Activated CD8-positive, alpha-beta T cell treated with anti-CD3 and anti-CD28 coated beads for 36 hours (primary cell): Measurements from ENCODE around the gene UCHL5. TPM values are rescaled to one million over a fixed set of nuclear protein-coding genes. Genes with fewer than 3 reads are reported as not detected.

Experiments
- ATAC-seq: fragments of 200-7000 bp; cut with Tn5 transposase; one replicate; pipeline ENCODE4 v1.10.0; 2021; ENCODE audit warnings: mild to moderate bottlenecking, moderate library complexity
- CTCF ChIA-PET: fragments of 350-600 bp; sonication (Branson Sonifier 250); formaldehyde crosslinking; loops from one replicate; lab custom pipeline; 2021; ENCODE audit warnings: antibody characterized with exemption; lab: Charles Lee
- POLR2A ChIA-PET: fragments of 350-600 bp; sonication (Branson Sonifier 250); formaldehyde crosslinking; loops from one replicate; lab custom pipeline; 2021; ENCODE audit warnings: antibody characterized with exemption; lab: Charles Lee
- DNase-seq: peaks from one replicate; pipeline ENCODE4 v3.0.0-alpha.2; 2020
- H3K27ac Mint-ChIP-seq: one replicate; pipeline ENCODE4 v1.8.0; 2021; ENCODE audit warnings: mild to moderate bottlenecking, mixed read lengths
- H3K27me3 Mint-ChIP-seq: one replicate; pipeline ENCODE4 v1.8.0; 2021; ENCODE audit warnings: mixed read lengths
- H3K36me3 Mint-ChIP-seq: one replicate; pipeline ENCODE4 v1.8.0; 2021; ENCODE audit warnings: low read depth, mixed read lengths
- H3K4me1 Mint-ChIP-seq: one replicate; pipeline ENCODE4 v1.8.0; 2021; ENCODE audit warnings: low read depth, mixed read lengths
- H3K4me3 Mint-ChIP-seq: one replicate; pipeline ENCODE4 v1.8.0; 2021; ENCODE audit warnings: mild to moderate bottlenecking, moderate library complexity, mixed read lengths
- H3K9me3 Mint-ChIP-seq: one replicate; pipeline ENCODE4 v1.8.0; 2021; ENCODE audit warnings: mixed read lengths
- intact Hi-C: fragments of 100-400 bp; cut with micrococcal nuclease; formaldehyde crosslinking; loops from one replicate; pipeline ENCODE4 v1.10.0; 2022
- total RNA-seq, 2 experiments: library from RNA; stranded (reverse); gene quantifications; one replicate each; pipeline ENCODE4 v1.2.3, GENCODE V29; 2021
- TF ChIP-seq, protein P1 (sequence below): fragments of 200-600 bp; IDR thresholded peaks from one replicate; pipeline ENCODE4 v1.8.0; 2022; ENCODE audit warnings: antibody characterized with exemption, mild to moderate bottlenecking

The UCHL5 gene
- total RNA-seq, 2 experiments from 2014 or later: 81.3 to 85.7 TPM

DNA sequence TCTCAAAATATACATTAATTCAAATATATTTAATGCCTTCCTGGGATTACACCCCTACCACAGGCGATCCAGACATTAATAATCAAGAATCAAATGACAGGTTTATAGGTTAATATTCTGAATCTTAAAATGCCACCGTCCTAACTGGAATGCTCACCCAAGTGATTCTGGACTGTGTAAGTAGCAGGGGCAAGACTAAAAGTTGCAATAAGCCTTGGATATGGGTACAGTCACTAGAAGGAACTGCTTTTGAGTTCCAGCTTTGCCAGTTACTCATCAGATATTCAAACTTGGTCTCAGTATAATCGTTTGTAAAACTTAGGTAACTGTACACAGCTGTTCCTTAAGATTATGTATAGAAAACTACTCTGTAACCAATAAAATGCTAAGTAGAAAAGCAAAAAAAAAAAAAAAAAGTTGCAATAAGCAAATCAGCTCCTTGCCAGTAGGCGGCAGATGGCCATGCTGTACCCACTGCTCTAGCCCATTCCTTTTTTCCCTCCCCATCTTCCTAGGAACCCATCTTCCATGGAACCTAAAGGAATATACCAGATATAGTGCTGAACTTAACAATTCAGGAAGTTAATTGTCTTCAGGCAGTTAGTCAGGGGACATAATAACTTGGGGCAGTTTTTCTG lies 10.7 kb upstream of the UCHL5 start:
- Mint-ChIP-seq H3K27me3 (no peaks in the 10 kb centered on the region), H3K36me3 (peaks cover 22% of the 10 kb centered on the region), H3K27ac (peak overlapping the region; percentile 84), H3K4me1 (peaks cover 44% of the 10 kb centered on the region), H3K4me3 (no peak overlapping the region), H3K9me3 (no peaks in the 10 kb centered on the region)
- ChIA-PET CTCF (interaction anchor here (1.1 to 2.5 kb wide), 3 partner anchors 11 to 53 kb away, joined by 3 to 10 read pairs (median 6); partner anchors contain the start of genes CDC73, RO60 and UCHL5), POLR2A (interaction anchor here (1.1 kb wide), 1 partner anchor 11 kb away, joined by 4 read pairs; the partner anchor contains the start of genes RO60 and UCHL5)
- intact Hi-C loops: no loop called here
- TF ChIP-seq, protein P1, sequence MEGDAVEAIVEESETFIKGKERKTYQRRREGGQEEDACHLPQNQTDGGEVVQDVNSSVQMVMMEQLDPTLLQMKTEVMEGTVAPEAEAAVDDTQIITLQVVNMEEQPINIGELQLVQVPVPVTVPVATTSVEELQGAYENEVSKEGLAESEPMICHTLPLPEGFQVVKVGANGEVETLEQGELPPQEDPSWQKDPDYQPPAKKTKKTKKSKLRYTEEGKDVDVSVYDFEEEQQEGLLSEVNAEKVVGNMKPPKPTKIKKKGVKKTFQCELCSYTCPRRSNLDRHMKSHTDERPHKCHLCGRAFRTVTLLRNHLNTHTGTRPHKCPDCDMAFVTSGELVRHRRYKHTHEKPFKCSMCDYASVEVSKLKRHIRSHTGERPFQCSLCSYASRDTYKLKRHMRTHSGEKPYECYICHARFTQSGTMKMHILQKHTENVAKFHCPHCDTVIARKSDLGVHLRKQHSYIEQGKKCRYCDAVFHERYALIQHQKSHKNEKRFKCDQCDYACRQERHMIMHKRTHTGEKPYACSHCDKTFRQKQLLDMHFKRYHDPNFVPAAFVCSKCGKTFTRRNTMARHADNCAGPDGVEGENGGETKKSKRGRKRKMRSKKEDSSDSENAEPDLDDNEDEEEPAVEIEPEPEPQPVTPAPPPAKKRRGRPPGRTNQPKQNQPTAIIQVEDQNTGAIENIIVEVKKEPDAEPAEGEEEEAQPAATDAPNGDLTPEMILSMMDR: peak; percentile 36
- ATAC-seq (peak; percentile 40), DNase-seq (no peak)

DNA sequence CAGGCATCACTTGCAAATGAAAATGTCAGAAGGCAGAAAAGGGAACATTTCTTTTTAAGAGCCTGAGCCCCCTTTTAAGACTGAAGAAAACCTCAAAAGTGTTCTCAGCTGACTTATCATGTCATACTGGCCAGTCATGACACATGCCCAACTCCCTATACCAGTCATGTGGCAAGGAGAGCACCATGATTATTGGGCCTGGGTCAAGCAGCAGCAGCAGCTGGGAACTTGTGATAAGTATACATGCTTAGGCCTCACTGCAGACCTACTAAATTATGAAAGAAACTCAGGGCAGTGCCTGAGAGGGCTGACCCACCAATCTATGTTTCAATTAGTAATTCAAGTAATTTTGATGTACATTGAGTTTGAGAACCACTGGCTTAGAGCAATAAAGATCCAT lies 8.9 kb upstream of the UCHL5 start:
- peak overlapping the region; percentile 76 for H3K27ac Mint-ChIP-seq

DNA sequence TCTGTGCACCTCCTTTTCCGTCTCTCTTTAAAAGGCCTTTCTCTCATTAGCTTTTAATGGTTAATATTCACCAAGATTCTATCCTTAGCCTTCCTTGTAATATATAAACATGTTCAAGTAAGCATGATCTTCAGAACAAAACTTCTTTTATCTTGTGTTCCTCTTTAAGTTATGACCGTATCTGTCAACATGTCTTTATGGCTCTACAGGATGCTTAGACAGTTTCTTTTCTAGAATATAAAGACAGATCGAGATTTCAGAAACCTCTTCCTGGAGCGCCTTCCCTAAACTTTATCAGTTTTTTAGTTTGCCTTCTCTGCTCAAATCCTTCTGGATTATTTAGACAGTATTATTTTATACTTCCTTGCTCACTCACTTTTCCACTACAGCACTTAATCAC lies 7.4 kb upstream of the UCHL5 start:
- no peak for ATAC-seq
- DNase-seq: no peak
- H3K9me3 Mint-ChIP-seq: no peaks in the 10 kb centered on the region
- TF ChIP-seq, protein P1: no peak
- no peaks in the 10 kb centered on the region for H3K27me3 Mint-ChIP-seq
- H3K4me1 Mint-ChIP-seq: peaks cover 65% of the 10 kb centered on the region
- H3K36me3 Mint-ChIP-seq: peaks cover 24% of the 10 kb centered on the region
- H3K4me3 Mint-ChIP-seq: no peak overlapping the region
- POLR2A ChIA-PET: no interaction called here
- CTCF ChIA-PET: no interaction called here
- peak overlapping the region; percentile 47 for H3K27ac Mint-ChIP-seq
- intact Hi-C loops: no loop called here

More for the DNA sequence above, 8.9 kb upstream of the UCHL5 start:
- TF ChIP-seq, protein P1: no peak
- intact Hi-C loops: no loop called here
- H3K36me3 Mint-ChIP-seq: peaks cover 20% of the 10 kb centered on the region
- no peaks in the 10 kb centered on the region for H3K27me3 Mint-ChIP-seq
- ChIA-PET POLR2A (no interaction called here), CTCF (no interaction called here)
- ATAC-seq (no peak), DNase-seq (no peak)
- H3K4me1 Mint-ChIP-seq: peaks cover 59% of the 10 kb centered on the region
- H3K4me3 Mint-ChIP-seq: no peak overlapping the region
- H3K9me3 Mint-ChIP-seq: no peaks in the 10 kb centered on the region

DNA sequence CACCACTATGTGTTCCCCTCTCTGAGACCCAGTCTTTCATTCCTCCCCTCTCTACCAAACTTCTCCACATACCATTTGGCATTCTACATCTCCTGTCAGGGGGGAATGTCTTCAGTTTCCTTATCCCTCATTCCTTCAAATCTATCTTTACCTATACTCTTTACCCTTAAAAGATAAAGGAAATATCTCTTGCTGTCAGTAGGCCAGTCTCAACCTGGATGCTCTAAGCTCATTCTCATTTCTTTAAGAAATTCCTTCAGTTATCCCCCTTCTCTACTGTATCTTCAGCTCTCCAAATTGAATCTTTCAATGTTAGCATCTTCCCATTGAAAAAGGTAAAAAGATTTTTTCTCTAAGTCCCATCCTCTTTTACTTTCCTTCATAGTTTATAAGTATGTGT lies 6.8 kb upstream of the UCHL5 start:
- ATAC-seq (no peak), DNase-seq (no peak)
- H3K27me3 Mint-ChIP-seq: no peaks in the 10 kb centered on the region
- TF ChIP-seq, protein P1: no peak
- POLR2A ChIA-PET: no interaction called here
- H3K4me3 Mint-ChIP-seq: no peak overlapping the region
- H3K36me3 Mint-ChIP-seq: peaks cover 27% of the 10 kb centered on the region
- H3K4me1 Mint-ChIP-seq: peaks cover 66% of the 10 kb centered on the region
- intact Hi-C loops: no loop called here
- H3K9me3 Mint-ChIP-seq: no peaks in the 10 kb centered on the region
- CTCF ChIA-PET: no interaction called here
- H3K27ac Mint-ChIP-seq: peak overlapping the region; percentile 9

DNA sequence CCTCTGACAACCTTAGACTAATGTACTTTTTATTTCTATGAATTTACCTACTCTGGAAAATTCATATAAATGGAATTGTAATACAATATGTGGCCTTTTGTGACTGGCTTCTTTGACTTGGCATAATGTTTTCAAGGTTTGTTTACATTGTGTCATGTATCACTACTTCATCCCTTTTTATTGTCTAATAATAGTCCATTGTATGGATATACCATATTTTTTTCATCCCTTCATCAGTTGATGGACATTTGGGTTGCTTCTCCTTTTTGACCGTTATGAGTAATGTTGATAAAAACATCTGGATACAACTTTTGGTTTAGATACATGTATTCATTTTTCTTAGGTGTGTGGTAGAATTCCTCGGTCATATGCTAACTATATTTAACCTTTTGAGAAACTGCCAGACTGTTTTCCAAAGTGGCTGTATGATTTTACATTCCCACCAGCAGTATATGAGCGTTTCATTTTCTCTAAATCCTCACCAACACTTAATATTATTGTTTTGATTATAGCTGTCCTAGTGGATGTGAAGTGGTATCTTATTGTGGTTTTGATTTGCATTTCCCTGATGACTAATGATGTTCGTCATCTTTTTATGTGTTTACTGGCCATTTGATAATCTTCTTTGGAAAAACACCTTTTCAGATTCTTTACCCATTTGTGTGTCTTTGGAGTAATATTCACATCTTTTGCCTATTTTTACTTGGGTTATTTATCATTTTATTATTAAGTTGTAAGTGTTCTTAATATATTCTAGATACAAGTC lies 3.7 kb upstream of the UCHL5 start:
- intact Hi-C loops: no loop called here
- H3K27me3 Mint-ChIP-seq: no peaks in the 10 kb centered on the region
- TF ChIP-seq, protein P1: no peak
- H3K4me3 Mint-ChIP-seq: no peak overlapping the region
- peaks cover 56% of the 10 kb centered on the region for H3K4me1 Mint-ChIP-seq
- H3K27ac Mint-ChIP-seq: peak overlapping the region; percentile 60
- ChIA-PET POLR2A (no interaction called here), CTCF (no interaction called here)
- no peak for DNase-seq
- H3K36me3 Mint-ChIP-seq: peaks cover 23% of the 10 kb centered on the region
- H3K9me3 Mint-ChIP-seq: no peaks in the 10 kb centered on the region
- ATAC-seq: no peak
